ENCODE results near the gene NKAIN2. TPM values are rescaled to one million over a fixed set of nuclear protein-coding genes. Genes with fewer than 3 reads are reported as not detected.

Gene NKAIN2
- total and polyA plus RNA-seq, 2 experiments from 2014 or later: 0.22 TPM; not detected in 1

- DNase-seq (ENCODE audit: low read depth in 1 of 2, low spot score in 1 of 2): no peak
- no peak for TF ChIP-seq CTCF (IDR thresholded peaks at IDR 0.05; ENCODE audit: low read depth, low read length)
- H3K36me3 ChIP-seq: no peaks in the 10 kb centered on the region
- no peaks in the 10 kb centered on the region for H3K9me3 ChIP-seq (ENCODE audit: low read depth)
- H3K4me1 ChIP-seq (ENCODE audit: low read depth): no peaks in the 10 kb centered on the region
- H3K27me3 ChIP-seq: peaks cover 26% of the 10 kb centered on the region
- no peak overlapping the region for H3K4me3 ChIP-seq
- no peak overlapping the region for H3K27ac ChIP-seq
Measured at GRCh38 chr6:123928529-123928928, 124.9 kb downstream of the NKAIN2 start.

- Histone ChIP-seq H3K4me3 (no peak overlapping the region), H3K9me3 (ENCODE audit: low read depth) (no peaks in the 10 kb centered on the region), H3K27me3 (peaks cover 22% of the 10 kb centered on the region), H3K36me3 (no peaks in the 10 kb centered on the region), H3K27ac (no peak overlapping the region), H3K4me1 (ENCODE audit: low read depth) (no peaks in the 10 kb centered on the region)
- DNase-seq (ENCODE audit: low read depth in 1 of 2, low spot score in 1 of 2): no peak
- TF ChIP-seq CTCF (IDR thresholded peaks at IDR 0.05; ENCODE audit: low read depth, low read length): no peak
Measured at GRCh38 chr6:123931928-123932327, 128.3 kb downstream of the NKAIN2 start.

GRCh38 chr6:123940551-123940950 is 136.9 kb downstream of the NKAIN2 start:
- H3K27me3 ChIP-seq: no peaks in the 10 kb centered on the region
- no peaks in the 10 kb centered on the region for H3K9me3 ChIP-seq (ENCODE audit: low read depth)
- H3K36me3 ChIP-seq: no peaks in the 10 kb centered on the region
- no peak overlapping the region for H3K4me3 ChIP-seq
- no peak for TF ChIP-seq CTCF (IDR thresholded peaks at IDR 0.05; ENCODE audit: low read depth, low read length)
- no peak overlapping the region for H3K27ac ChIP-seq
- H3K4me1 ChIP-seq (ENCODE audit: low read depth): peaks cover 13% of the 10 kb centered on the region
- DNase-seq (ENCODE audit: low read depth in 1 of 2, low spot score in 1 of 2): no peak

- no peak for TF ChIP-seq CTCF (IDR thresholded peaks at IDR 0.05; ENCODE audit: low read depth, low read length)
- Histone ChIP-seq H3K27me3 (no peaks in the 10 kb centered on the region), H3K4me1 (ENCODE audit: low read depth) (peaks cover 13% of the 10 kb centered on the region), H3K4me3 (no peak overlapping the region), H3K27ac (no peak overlapping the region), H3K36me3 (no peaks in the 10 kb centered on the region), H3K9me3 (ENCODE audit: low read depth) (no peaks in the 10 kb centered on the region)
- no peak for DNase-seq (ENCODE audit: low read depth in 1 of 2, low spot score in 1 of 2)
Measured at GRCh38 chr6:123941855-123942254, 138.2 kb downstream of the NKAIN2 start.

GRCh38 chr6:123945386-123945785 is 141.7 kb downstream of the NKAIN2 start:
- no peak for DNase-seq (ENCODE audit: low read depth in 1 of 2, low spot score in 1 of 2)
- Histone ChIP-seq H3K4me1 (ENCODE audit: low read depth) (peaks cover 13% of the 10 kb centered on the region), H3K27ac (no peak overlapping the region), H3K27me3 (no peaks in the 10 kb centered on the region), H3K9me3 (ENCODE audit: low read depth) (no peaks in the 10 kb centered on the region), H3K36me3 (no peaks in the 10 kb centered on the region), H3K4me3 (no peak overlapping the region)
- TF ChIP-seq CTCF (IDR thresholded peaks at IDR 0.05; ENCODE audit: low read depth, low read length): no peak

GRCh38 chr6:123953920-123954319 is 150.3 kb downstream of the NKAIN2 start:
- no peak for DNase-seq (ENCODE audit: low read depth in 1 of 2, low spot score in 1 of 2)
- Histone ChIP-seq H3K36me3 (no peaks in the 10 kb centered on the region), H3K4me3 (no peak overlapping the region), H3K27me3 (no peaks in the 10 kb centered on the region), H3K9me3 (ENCODE audit: low read depth) (no peaks in the 10 kb centered on the region), H3K4me1 (ENCODE audit: low read depth) (no peaks in the 10 kb centered on the region), H3K27ac (no peak overlapping the region)
- TF ChIP-seq CTCF (IDR thresholded peaks at IDR 0.05; ENCODE audit: low read depth, low read length): no peak

Measured in cardiac muscle cell (in vitro differentiated cells and primary cell).